ENCODE data around the gene SLC27A2. TPM values are rescaled to one million over a fixed set of nuclear protein-coding genes. Genes with fewer than 3 reads are reported as not detected.

Gene SLC27A2
- total RNA-seq, 1 experiment from 2014 or later, result 7.0 TPM

DNA sequence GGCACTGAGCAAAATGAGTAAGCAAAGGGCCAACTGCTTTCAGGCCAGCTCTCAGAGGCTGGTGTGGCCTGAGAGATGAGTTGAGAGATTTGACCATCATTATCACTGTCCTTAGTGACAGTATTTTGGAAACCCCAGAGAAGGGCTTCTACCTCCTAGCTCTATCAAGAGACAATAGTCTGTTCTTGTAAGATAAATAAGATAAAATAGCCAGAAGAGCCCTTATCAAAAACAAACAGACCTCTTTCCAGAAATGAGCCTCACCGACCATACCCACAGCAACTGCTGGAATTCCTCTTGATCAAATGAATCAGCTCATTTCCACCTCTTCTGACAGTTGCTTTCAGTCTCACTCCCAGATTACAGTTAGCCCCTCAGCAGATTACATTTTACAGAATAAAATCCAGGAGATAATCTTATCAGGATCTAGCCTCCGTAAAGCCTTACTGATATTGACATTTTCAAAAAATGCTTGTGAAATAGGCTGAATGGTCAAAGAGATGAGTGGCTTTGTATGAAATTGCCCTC lies 79.0 kb downstream of the SLC27A2 start:
- no CpG with 5 or more reads among the region's 2 CpGs for WGBS (ENCODE audit: extremely low coverage, insufficient read length, low lambda C conversion rate)
- H3K23me2 ChIP-seq (ENCODE audit: insufficient read length, low read depth, low read length, poor library complexity, severe bottlenecking), result no peaks in the 10 kb centered on the region

More for the DNA sequence above, 79.0 kb downstream of the SLC27A2 start:
- no peak overlapping the region for H2BK20ac ChIP-seq (ENCODE audit: low read depth, low read length, poor library complexity, severe bottlenecking)
- no peaks in the 10 kb centered on the region for H3K79me1 ChIP-seq (ENCODE audit: insufficient read depth, low read depth, low read length, poor library complexity, severe bottlenecking)
- no peak overlapping the region for H3K27ac Mint-ChIP-seq
- no peak overlapping the region for H3T11ph ChIP-seq (ENCODE audit: low read length)
- H4K20me1 ChIP-seq (ENCODE audit: control insufficient read depth, insufficient read depth, insufficient read length), result no peaks in the 10 kb centered on the region
- H3K4me3 Mint-ChIP-seq, result no peak overlapping the region
- no peak overlapping the region for H4K8ac ChIP-seq (replicated peaks; ENCODE audit: insufficient read length, low read depth, low read length)
- H3K36me3 Mint-ChIP-seq (ENCODE audit: insufficient read depth in 1 of 3, low read depth in 3 of 3), result no peaks in the 10 kb centered on the region
- H3K9ac ChIP-seq (ENCODE audit: extremely low read depth, insufficient read length, low read length), result no peak overlapping the region
- H3K27me3 Mint-ChIP-seq (ENCODE audit: low read depth), result peaks cover 3% of the 10 kb centered on the region; the same call in 1 of the 2 replicates
- no peak overlapping the region for H3K18ac ChIP-seq (ENCODE audit: insufficient read length, low read depth, low read length)
- no peak overlapping the region for H4K91ac ChIP-seq (ENCODE audit: insufficient read length, low read depth, low read length)
- no peaks in the 10 kb centered on the region for H3K27me3 ChIP-seq (ENCODE audit: insufficient read depth, low read length)
- TF ChIP-seq, protein P1, sequence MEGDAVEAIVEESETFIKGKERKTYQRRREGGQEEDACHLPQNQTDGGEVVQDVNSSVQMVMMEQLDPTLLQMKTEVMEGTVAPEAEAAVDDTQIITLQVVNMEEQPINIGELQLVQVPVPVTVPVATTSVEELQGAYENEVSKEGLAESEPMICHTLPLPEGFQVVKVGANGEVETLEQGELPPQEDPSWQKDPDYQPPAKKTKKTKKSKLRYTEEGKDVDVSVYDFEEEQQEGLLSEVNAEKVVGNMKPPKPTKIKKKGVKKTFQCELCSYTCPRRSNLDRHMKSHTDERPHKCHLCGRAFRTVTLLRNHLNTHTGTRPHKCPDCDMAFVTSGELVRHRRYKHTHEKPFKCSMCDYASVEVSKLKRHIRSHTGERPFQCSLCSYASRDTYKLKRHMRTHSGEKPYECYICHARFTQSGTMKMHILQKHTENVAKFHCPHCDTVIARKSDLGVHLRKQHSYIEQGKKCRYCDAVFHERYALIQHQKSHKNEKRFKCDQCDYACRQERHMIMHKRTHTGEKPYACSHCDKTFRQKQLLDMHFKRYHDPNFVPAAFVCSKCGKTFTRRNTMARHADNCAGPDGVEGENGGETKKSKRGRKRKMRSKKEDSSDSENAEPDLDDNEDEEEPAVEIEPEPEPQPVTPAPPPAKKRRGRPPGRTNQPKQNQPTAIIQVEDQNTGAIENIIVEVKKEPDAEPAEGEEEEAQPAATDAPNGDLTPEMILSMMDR (conservative IDR thresholded peaks at IDR 0.05), result no peak
- no peak overlapping the region for H2AK5ac ChIP-seq (ENCODE audit: insufficient read length, low read length)
- H3K14ac ChIP-seq (ENCODE audit: insufficient read depth, low read length), result no peak overlapping the region
- no peaks in the 10 kb centered on the region for H3K79me2 ChIP-seq (ENCODE audit: insufficient read depth, low read length)
- H3K56ac ChIP-seq (ENCODE audit: insufficient read length, low read depth, low read length), result no peak overlapping the region
- H2AFZ ChIP-seq (ENCODE audit: low read length), result no peak overlapping the region
- no peak overlapping the region for H2BK120ac ChIP-seq (ENCODE audit: low read depth, low read length, poor library complexity, severe bottlenecking)
- no peak overlapping the region for H2BK5ac ChIP-seq (ENCODE audit: insufficient read length, low read length)
- H3K9me3 ChIP-seq (ENCODE audit: control insufficient read depth, low read depth, low read length), result no peaks in the 10 kb centered on the region
- H4K5ac ChIP-seq (ENCODE audit: insufficient read length, low read depth, low read length), result no peak overlapping the region
- no peak overlapping the region for H3K4me2 ChIP-seq (ENCODE audit: insufficient read depth, insufficient read length, low read length)
- H3K4me1 Mint-ChIP-seq, result peaks cover 7 to 9% of the 10 kb centered on the region in 2 experiments
- no peak overlapping the region for H3K4ac ChIP-seq (ENCODE audit: low read depth, low read length)
- no peak overlapping the region for H2BK12ac ChIP-seq (ENCODE audit: insufficient read length, low read depth, low read length)
- no peak for DNase-seq
- H3K4me1 ChIP-seq (ENCODE audit: insufficient read depth, low read length), result no peaks in the 10 kb centered on the region
- H2BK15ac ChIP-seq (ENCODE audit: low read depth, low read length), result no peak overlapping the region
- H3K27ac ChIP-seq (ENCODE audit: insufficient read length, low read depth, low read length), result no peak overlapping the region
- H3K9me3 Mint-ChIP-seq, result no peaks in the 10 kb centered on the region
- H3K23ac ChIP-seq (ENCODE audit: insufficient read length, low read depth, low read length), result no peak overlapping the region

Measured in H9 (cell line).